ENCODE results near the gene TBL1X. TPM values are rescaled to one million over a fixed set of nuclear protein-coding genes. Genes with fewer than 3 reads are reported as not detected.

TBL1X gene
- total and polyA plus RNA-seq, 10 of the 15 experiments (the other 5 are each of a cell fraction or from before 2014, with no cell fraction given): 4.4 to 26.3 (median 10.6) TPM

GRCh38 chrX:9786798-9787635, 322.2 kb downstream of the TBL1X start (continued):
- TF ChIP-seq, protein P1, sequence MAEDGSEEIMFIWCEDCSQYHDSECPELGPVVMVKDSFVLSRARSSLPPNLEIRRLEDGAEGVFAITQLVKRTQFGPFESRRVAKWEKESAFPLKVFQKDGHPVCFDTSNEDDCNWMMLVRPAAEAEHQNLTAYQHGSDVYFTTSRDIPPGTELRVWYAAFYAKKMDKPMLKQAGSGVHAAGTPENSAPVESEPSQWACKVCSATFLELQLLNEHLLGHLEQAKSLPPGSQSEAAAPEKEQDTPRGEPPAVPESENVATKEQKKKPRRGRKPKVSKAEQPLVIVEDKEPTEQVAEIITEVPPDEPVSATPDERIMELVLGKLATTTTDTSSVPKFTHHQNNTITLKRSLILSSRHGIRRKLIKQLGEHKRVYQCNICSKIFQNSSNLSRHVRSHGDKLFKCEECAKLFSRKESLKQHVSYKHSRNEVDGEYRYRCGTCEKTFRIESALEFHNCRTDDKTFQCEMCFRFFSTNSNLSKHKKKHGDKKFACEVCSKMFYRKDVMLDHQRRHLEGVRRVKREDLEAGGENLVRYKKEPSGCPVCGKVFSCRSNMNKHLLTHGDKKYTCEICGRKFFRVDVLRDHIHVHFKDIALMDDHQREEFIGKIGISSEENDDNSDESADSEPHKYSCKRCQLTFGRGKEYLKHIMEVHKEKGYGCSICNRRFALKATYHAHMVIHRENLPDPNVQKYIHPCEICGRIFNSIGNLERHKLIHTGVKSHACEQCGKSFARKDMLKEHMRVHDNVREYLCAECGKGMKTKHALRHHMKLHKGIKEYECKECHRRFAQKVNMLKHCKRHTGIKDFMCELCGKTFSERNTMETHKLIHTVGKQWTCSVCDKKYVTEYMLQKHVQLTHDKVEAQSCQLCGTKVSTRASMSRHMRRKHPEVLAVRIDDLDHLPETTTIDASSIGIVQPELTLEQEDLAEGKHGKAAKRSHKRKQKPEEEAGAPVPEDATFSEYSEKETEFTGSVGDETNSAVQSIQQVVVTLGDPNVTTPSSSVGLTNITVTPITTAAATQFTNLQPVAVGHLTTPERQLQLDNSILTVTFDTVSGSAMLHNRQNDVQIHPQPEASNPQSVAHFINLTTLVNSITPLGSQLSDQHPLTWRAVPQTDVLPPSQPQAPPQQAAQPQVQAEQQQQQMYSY (CRISPR knock-in tag; IDR thresholded peaks at IDR 0.05): no peak
- TF ChIP-seq ZZZ3 (IDR thresholded peaks at IDR 0.05; ENCODE audit: control insufficient read depth, insufficient read length, low read depth): no peak

GRCh38 chrX:9788911-9789310, 324.1 kb downstream of the TBL1X start:
- Histone ChIP-seq H3K4me2 (ENCODE audit: control insufficient read depth, insufficient read depth) (no peak overlapping the region), H3K9me3 (replicated peaks; ENCODE audit: control insufficient read depth, insufficient read depth, low read length) (no peaks in the 10 kb centered on the region), H2AFZ (ENCODE audit: control insufficient read depth, low read depth, low read length) (no peak overlapping the region), H3K9ac (ENCODE audit: control insufficient read depth, insufficient read depth, low read length) (no peak overlapping the region), H3K4me1 (ENCODE audit: control insufficient read depth, insufficient read depth, low read length) (no peaks in the 10 kb centered on the region), H3K27ac (ENCODE audit: control insufficient read depth, insufficient read depth) (no peak overlapping the region), H3K36me3 (ENCODE audit: control insufficient read depth in 2 of 2, insufficient read depth in 2 of 2, low read length in 1 of 2) (no peaks in the 10 kb centered on the region), H4K20me1 (ENCODE audit: control insufficient read depth, insufficient read depth) (no peaks in the 10 kb centered on the region), H3K79me2 (ENCODE audit: control insufficient read depth, insufficient read depth, low read length) (no peaks in the 10 kb centered on the region), H3K27me3 (replicated peaks in 1 of 2; ENCODE audit: control insufficient read depth in 2 of 2, insufficient read depth in 2 of 2, low read length in 1 of 2) (peaks cover 0 to 2% of the 10 kb centered on the region in 2 experiments; a peak in 2 of 4 replicates), H3K4me3 (no peak overlapping the region)
- DNase-seq (ENCODE audit: low read depth, low spot score) (no peak), FAIRE-seq (no peak), ATAC-seq (no peak)
- ChIA-PET POLR2A (no interaction called here), RAD21 (ENCODE audit: unreplicated experiment) (no interaction called here), CTCF (no interaction called here), SMC1A (ENCODE audit: uncharacterized antibody, unreplicated experiment) (no interaction called here)
- intact Hi-C loops (cut with micrococcal nuclease; ENCODE audit: unreplicated experiment): no loop called here
- no TSS peak for BruUV-seq (replicated peaks)
- in situ Hi-C loops (cut with MboI): no loop called here
- TF ChIP-seq POU2F2 (IDR thresholded peaks at IDR 0.05; ENCODE audit: borderline replicate concordance, low read depth, low read length) (no peak), ZNF384 (IDR thresholded peaks at IDR 0.05; ENCODE audit: borderline replicate concordance, low read depth, low read length) (no peak), EZH2 (IDR thresholded peaks at IDR 0.05; ENCODE audit: borderline replicate concordance, control insufficient read depth, low read depth, low read length) (no peak), MYB (IDR thresholded peaks at IDR 0.05; ENCODE audit: borderline replicate concordance, low read depth, low read length) (no peak), SMAD1 (IDR thresholded peaks at IDR 0.05; ENCODE audit: low read depth, partially characterized antibody) (no peak), TAF1 (IDR thresholded peaks at IDR 0.05; ENCODE audit: borderline replicate concordance, low read depth, low read length) (no peak)
- 0% methylated on average over 2 of the region's 2 CpGs for WGBS (ENCODE audit: insufficient coverage, insufficient replicate concordance, low lambda C conversion rate, missing lambda C conversion rate)

Data from GM12878 (cell line).